NT2/D1 (cell line): ENCODE data around the gene ANXA11.
"Not testable (repeated sequence)": the region's sequence is repeated elsewhere in the genome, so short reads cannot be mapped to it uniquely, and the experiment has no call there.

ENCODE experiments used
- DNase-seq: peaks from one replicate; pipeline ENCODE4 v3.0.0-alpha.2; 2011; ENCODE audit warnings: low read depth, low spot score
- H3K27me3 ChIP-seq: 2 replicates; pipeline ENCODE4 v1.6.0; 2011; ENCODE audit warnings: mild to moderate bottlenecking; ENCODE audit not compliant: insufficient read length, insufficient read depth
- H3K36me3 ChIP-seq: 2 replicates; pipeline ENCODE4 v1.6.1; 2011; ENCODE audit warnings: mild to moderate bottlenecking, low read length, mixed read lengths; ENCODE audit not compliant: insufficient read depth, insufficient read length
- H3K4me1 ChIP-seq: 2 replicates; pipeline ENCODE4 v1.5.1; 2011; ENCODE audit not compliant: insufficient read depth, insufficient read length
- H3K4me3 ChIP-seq: 2 replicates; pipeline ENCODE4 v1.5.1; 2011; ENCODE audit warnings: low read depth; ENCODE audit not compliant: insufficient read length
- H3K9ac ChIP-seq: 2 replicates; pipeline ENCODE4 v1.6.0; 2011; ENCODE audit warnings: low read depth; ENCODE audit not compliant: insufficient read length
- H3K9me3 ChIP-seq: 2 replicates; pipeline ENCODE4 v1.5.1; 2011; ENCODE audit warnings: mild to moderate bottlenecking, low read length; ENCODE audit not compliant: insufficient read depth
- SUZ12 ChIP-seq: IDR thresholded peaks from 2 replicates; pipeline ENCODE4 v1.6.1; 2011; ENCODE audit not compliant: insufficient read length, insufficient read depth; ENCODE audit errors: extremely low read depth
- YY1 ChIP-seq: IDR thresholded peaks from 2 replicates; pipeline ENCODE4 v1.6.1; 2011; ENCODE audit not compliant: insufficient read length, insufficient read depth
- ZNF274 ChIP-seq: IDR thresholded peaks from 2 replicates; pipeline ENCODE4 v1.6.1; 2011; ENCODE audit warnings: mild to moderate bottlenecking, low read depth, low read length

Gene ANXA11

DNA sequence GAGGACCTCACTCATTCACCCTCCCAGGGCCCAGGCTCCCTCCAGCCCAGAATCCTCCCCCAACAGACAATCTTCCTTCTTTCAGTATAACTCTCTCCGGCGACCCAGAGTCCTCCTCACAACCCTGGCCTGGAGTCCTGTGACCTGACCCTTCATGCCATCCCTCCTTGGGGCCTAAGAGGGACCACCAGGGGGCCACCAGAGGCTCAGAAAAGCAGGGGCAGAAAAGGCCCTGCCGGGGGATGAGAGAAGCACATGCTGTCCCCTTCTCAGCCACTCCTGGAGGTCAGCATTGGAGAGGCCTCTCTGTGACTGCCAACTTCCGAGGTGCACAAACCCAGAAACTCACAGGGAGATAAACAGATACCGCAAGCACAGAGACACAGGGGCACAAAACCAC lies 31.1 kb upstream of the ANXA11 start:
- not testable (repeated sequence) for DNase-seq, H3K36me3 ChIP-seq, H3K4me1 ChIP-seq, H3K9ac ChIP-seq, H3K27me3 ChIP-seq, H3K4me3 ChIP-seq, H3K9me3 ChIP-seq

DNA sequence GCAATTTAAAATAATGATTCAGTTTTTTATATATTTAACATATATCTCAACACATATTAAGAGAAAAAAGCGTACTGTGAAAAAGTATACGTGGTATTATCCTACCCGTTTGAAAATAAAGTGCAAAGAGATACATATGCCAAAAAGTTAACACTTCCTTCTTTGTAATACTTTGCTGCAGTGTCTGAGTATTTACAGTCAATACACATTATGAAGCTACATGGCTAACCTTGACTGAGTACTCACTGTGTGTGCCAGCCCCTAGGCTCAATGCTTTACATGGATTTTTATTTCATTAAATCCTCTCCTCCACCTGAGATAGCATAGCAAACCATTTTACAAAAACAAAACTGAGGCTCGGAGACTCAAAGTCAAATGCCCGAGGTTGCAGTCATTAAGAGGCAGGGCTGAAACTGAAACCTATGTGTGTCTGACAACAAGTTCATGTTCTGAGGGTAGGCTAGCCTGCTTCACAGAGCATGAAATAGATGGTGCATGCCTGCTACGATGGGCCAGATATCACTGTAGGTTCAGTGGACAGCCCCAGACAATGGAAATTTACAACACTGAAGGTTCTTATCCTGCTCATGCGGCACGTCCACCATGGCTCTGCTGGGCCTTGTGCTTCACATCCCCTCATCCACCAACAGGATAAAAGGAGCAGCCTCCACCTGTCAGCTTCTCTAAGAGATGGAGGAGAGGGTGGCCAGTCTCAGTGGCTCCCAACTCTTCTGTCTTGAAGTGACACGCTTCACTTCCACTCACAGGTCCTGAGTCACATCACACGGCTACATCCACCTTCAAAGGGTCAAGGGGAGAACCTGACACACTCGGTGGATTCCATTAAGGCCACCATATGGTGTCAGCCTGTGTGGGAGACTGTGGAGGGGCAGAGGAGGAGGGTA lies 29.2 kb upstream of the ANXA11 start:
- not testable (repeated sequence) for DNase-seq, H3K4me1 ChIP-seq, H3K9ac ChIP-seq, H3K9me3 ChIP-seq, H3K36me3 ChIP-seq, H3K27me3 ChIP-seq, H3K4me3 ChIP-seq

DNA sequence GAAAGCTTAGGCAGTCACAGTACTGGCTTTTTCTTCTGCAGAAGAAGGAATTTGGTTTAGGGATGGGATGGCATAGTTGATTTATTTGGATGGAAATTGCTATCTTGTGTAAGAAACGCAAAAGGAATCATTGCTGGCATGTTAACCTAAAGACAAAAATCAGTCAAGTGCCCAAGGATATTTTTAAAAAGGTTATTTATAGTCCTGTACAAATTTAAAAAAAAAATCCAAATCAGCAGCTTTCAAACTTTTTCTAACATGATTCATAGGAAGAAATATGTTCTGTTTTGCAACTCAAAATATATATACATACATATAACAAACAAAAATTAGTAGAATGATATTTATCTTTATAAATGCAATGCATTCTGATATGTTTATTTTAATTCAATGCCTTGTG lies 28.5 kb upstream of the ANXA11 start:
- not testable (repeated sequence) for H3K27me3 ChIP-seq, H3K4me1 ChIP-seq, DNase-seq, H3K36me3 ChIP-seq, H3K9me3 ChIP-seq, H3K9ac ChIP-seq, H3K4me3 ChIP-seq

DNA sequence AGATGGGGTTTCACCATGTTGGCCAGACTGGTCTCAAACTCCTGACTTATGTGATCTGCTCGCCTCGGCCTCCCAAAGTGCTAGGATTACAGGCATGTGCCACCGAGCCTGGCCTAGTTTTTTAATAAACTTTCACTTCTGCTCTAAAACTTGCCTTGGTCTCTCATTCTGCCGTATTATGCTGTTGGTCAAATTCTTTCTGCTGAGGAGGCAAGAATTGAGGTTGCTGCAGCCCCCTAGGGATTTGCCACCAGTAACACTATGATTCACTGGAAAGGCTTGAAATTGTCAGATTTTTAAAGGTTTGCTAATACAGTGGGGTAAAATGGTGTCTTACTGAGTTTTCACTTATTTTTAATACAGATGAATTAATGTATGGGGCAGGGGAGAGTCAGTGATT lies 21.4 kb upstream of the ANXA11 start:
- DNase-seq, H3K9ac ChIP-seq, H3K4me3 ChIP-seq, H3K27me3 ChIP-seq, H3K36me3 ChIP-seq, H3K9me3 ChIP-seq, H3K4me1 ChIP-seq: not testable (repeated sequence)

DNA sequence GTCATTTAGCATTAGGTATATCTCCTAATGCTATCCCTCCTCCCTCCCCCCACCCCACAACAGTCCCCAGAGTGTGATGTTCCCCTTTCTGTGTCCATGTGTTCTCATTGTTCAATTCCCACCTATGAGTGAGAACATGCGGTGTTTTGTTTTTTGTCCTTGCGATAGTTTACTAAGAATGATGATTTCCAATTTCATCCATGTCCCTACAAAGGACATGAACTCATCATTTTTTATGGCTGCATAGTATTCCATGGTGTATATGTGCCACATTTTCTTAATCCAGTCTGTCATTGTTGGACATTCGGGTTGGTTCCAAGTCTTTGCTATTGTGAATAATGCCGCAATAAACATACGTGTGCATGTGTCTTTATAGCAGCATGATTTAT lies 17.7 kb upstream of the ANXA11 start:
- H3K4me1 ChIP-seq, H3K36me3 ChIP-seq, H3K4me3 ChIP-seq, DNase-seq, H3K9me3 ChIP-seq, H3K27me3 ChIP-seq, H3K9ac ChIP-seq: not testable (repeated sequence)

DNA sequence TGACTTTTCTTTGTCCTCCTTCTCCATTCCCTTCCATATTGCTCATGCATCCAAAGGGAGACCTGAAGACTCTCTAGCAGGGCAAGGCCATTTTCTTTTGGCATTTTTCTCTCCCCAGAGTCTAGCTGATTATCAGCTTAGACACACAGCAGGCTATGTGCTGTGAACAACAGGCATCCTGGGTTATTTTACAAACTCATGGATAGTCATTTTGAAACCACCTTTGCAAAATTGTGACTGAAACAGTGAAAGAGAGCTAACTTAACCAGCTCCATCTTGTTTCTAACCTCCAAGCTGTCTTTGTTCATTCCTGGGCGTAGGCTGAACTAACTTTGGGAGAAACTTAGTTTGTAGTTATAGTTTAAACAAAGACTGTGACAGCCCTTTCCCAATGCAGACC lies 13.5 kb upstream of the ANXA11 start:
- H3K9me3 ChIP-seq, H3K9ac ChIP-seq, H3K4me1 ChIP-seq, H3K4me3 ChIP-seq, H3K36me3 ChIP-seq, H3K27me3 ChIP-seq, DNase-seq: not testable (repeated sequence)

DNA sequence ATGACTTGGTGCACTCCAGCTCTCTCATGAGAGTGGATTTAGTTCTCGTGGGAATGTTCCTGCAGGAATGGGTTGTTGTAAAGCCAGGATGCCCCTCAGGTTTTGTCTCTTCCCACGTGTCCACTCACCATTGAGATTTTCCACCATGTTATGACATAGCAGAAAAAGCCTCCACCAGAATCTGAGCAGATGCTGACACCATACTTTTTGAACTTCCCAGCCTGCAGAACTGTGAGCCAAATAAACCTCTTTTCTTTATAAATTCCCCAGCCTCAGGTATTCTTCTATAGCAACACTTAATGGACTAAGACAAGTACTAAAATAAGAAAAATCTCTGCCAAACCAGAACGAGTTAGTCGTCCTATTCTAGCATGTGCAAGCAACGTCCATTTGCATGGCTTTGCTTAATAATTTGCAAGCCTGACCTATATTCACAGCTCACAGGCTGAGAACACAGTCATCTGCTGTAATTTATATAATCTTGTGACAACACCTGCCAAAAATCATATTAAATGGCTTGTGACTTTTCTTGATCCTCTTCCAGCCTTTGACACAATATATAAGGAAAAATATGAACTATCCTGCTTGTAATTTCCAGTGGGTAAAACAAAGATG lies 9.1 kb upstream of the ANXA11 start:
- not testable (repeated sequence) for H3K4me3 ChIP-seq, H3K9ac ChIP-seq, DNase-seq, H3K36me3 ChIP-seq, H3K4me1 ChIP-seq, H3K9me3 ChIP-seq, H3K27me3 ChIP-seq

DNA sequence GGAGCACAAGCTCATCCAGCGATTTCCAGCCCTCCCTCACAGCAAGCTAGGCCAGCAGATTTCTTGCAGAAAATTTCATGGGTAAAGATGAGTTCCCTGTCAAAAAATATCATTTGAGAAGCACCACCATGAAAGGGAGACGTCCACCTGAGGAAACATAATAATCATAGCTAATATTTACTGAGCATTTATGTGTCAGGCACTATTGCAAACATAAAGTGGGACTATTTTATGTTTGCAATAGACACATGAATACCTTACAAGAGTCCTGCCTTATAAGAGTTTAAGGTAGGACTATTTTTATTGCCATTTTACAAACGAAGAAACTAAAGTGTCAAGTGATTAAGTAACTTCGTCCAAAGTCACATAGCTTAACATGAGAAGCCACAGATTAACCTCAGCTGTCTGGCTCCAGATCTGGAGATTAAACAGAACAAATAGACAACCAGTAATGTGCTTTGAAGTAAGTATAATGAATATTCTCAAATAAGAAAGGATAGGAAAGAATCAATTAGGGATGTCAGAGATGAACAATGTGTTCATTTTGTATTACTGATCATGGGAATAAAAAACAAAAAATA lies 7.3 kb upstream of the ANXA11 start:
- H3K36me3 ChIP-seq, H3K27me3 ChIP-seq, H3K9ac ChIP-seq, H3K4me3 ChIP-seq, H3K9me3 ChIP-seq, H3K4me1 ChIP-seq, DNase-seq: not testable (repeated sequence)

DNA sequence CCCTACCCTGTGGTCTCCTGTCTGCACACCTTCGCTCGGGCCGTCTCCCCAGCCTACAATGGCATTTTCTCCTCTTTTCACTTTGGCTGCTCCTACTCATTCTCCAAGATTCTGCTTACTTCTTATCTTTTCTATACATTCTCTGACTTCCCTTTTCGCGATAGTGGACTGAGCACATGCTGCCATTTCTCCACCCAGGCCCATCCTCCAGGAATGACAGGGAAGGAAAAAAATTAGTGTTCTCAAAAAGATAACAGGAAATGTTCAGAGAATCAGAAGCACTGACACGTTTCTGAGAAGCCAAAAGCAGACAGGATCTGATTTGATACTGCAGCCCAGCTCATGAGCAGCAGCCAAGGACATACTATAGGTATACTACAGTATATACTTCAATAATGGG lies 6.4 kb upstream of the ANXA11 start:
- H3K9ac ChIP-seq, result no peak overlapping the region
- H3K4me1 ChIP-seq, result no peaks in the 10 kb centered on the region
- H3K9me3 ChIP-seq, result no peaks in the 10 kb centered on the region
- H3K27me3 ChIP-seq, result no peaks in the 10 kb centered on the region
- no peak overlapping the region for H3K4me3 ChIP-seq
- DNase-seq, result no peak
- H3K36me3 ChIP-seq, result no peaks in the 10 kb centered on the region
- no peak for TF ChIP-seq SUZ12
- TF ChIP-seq YY1, result no peak
- TF ChIP-seq ZNF274, result no peak
